ENCODE data around the gene PRICKLE3. TPM values are rescaled to one million over a fixed set of nuclear protein-coding genes. Genes with fewer than 3 reads are reported as not detected.
A peak's percentile ranks its signal among the peaks of the same experiment; 100 is the strongest.

The PRICKLE3 gene
- total RNA-seq, 1 donor from 2014 or later: 16.4 TPM

GRCh38 chrX:49178537-49178936, 7.6 kb downstream of the PRICKLE3 start:
- H3K4me3 ChIP-seq: no peak overlapping the region
- no peaks in the 10 kb centered on the region for H3K9me3 ChIP-seq
- peaks cover 12% of the 10 kb centered on the region for H3K36me3 ChIP-seq
- H3K4me1 ChIP-seq: no peaks in the 10 kb centered on the region
- DNase-seq (no peak), ATAC-seq (no peak)
- intact Hi-C loops (cut with DNase I): no loop called here
- no peak overlapping the region for H3K27ac ChIP-seq
- no peaks in the 10 kb centered on the region for H3K27me3 ChIP-seq
- TF ChIP-seq CTCF (IDR thresholded peaks at IDR 0.05): no peak

GRCh38 chrX:49177873-49178480, 8.2 kb downstream of the PRICKLE3 start:
- Histone ChIP-seq H3K27me3 (no peaks in the 10 kb centered on the region), H3K27ac (no peak overlapping the region), H3K4me3 (no peak overlapping the region), H3K4me1 (no peaks in the 10 kb centered on the region), H3K36me3 (peaks cover 7% of the 10 kb centered on the region), H3K9me3 (no peaks in the 10 kb centered on the region)
- no peak for TF ChIP-seq CTCF (IDR thresholded peaks at IDR 0.05)
- intact Hi-C loops (cut with DNase I): no loop called here
- DNase-seq (no peak), ATAC-seq (no peak)

- H3K4me1 ChIP-seq: no peaks in the 10 kb centered on the region
- DNase-seq: no peak
- H3K9me3 ChIP-seq: no peaks in the 10 kb centered on the region
- no peaks in the 10 kb centered on the region for H3K27me3 ChIP-seq
- peaks cover 7% of the 10 kb centered on the region for H3K36me3 ChIP-seq
- peak; percentile 73 for ATAC-seq
- no peak for TF ChIP-seq CTCF (IDR thresholded peaks at IDR 0.05)
- H3K27ac ChIP-seq: no peak overlapping the region
- no peak overlapping the region for H3K4me3 ChIP-seq
- intact Hi-C loops (cut with DNase I): no loop called here
Observed at GRCh38 chrX:49177338-49177833, 8.8 kb downstream of the PRICKLE3 start.

GRCh38 chrX:49176421-49177326, 9.5 kb downstream of the PRICKLE3 start:
- no peak overlapping the region for H3K4me3 ChIP-seq
- DNase-seq: no peak
- TF ChIP-seq CTCF (IDR thresholded peaks at IDR 0.05): no peak
- H3K9me3 ChIP-seq: no peaks in the 10 kb centered on the region
- peak; percentile 57 for ATAC-seq
- peaks cover 7% of the 10 kb centered on the region for H3K36me3 ChIP-seq
- H3K4me1 ChIP-seq: no peaks in the 10 kb centered on the region
- intact Hi-C loops (cut with DNase I): no loop called here
- H3K27me3 ChIP-seq: no peaks in the 10 kb centered on the region
- H3K27ac ChIP-seq: no peak overlapping the region

GRCh38 chrX:49175435-49176274, 10.5 kb downstream of the PRICKLE3 start:
- Histone ChIP-seq H3K9me3 (no peaks in the 10 kb centered on the region), H3K36me3 (peaks cover 2% of the 10 kb centered on the region), H3K4me3 (no peak overlapping the region), H3K27ac (no peak overlapping the region), H3K27me3 (no peaks in the 10 kb centered on the region), H3K4me1 (no peaks in the 10 kb centered on the region)
- ATAC-seq (no peak), DNase-seq (no peak)
- TF ChIP-seq CTCF (IDR thresholded peaks at IDR 0.05): no peak
- intact Hi-C loops (cut with DNase I): no loop called here
